KMS-11 (cell line): ENCODE data around the gene KCNIP1.

Source experiments
- H2AFZ ChIP-seq: fragments of 200-600 bp; sonication (generic); 2 replicates; pipeline ENCODE4 v1.6.1; 2016; ENCODE audit warnings: antibody characterized with exemption, mixed run types, low read depth
- H3K27ac ChIP-seq: fragments of 200-600 bp; sonication (generic); 2 replicates; pipeline ENCODE4 v1.6.1; 2016; ENCODE audit warnings: mild to moderate bottlenecking, mixed run types
- H3K27me3 ChIP-seq: fragments of 200-600 bp; sonication (generic); 2 replicates; pipeline ENCODE4 v1.6.1; 2017; ENCODE audit warnings: mild to moderate bottlenecking, low read depth, mixed run types, moderate library complexity; ENCODE audit not compliant: insufficient read depth
- H3K36me3 ChIP-seq: fragments of 200-600 bp; sonication (generic); 2 replicates; pipeline ENCODE4 v1.6.1; 2017; ENCODE audit warnings: mild to moderate bottlenecking, mixed run types; ENCODE audit not compliant: insufficient read depth
- H3K4me1 ChIP-seq: fragments of 200-600 bp; sonication (generic); 2 replicates; pipeline ENCODE4 v1.6.1; 2016; ENCODE audit warnings: mild to moderate bottlenecking, low read depth, mixed run types; ENCODE audit not compliant: poor library complexity, severe bottlenecking
- H3K4me2 ChIP-seq: fragments of 200-600 bp; sonication (generic); 2 replicates; pipeline ENCODE4 v1.7.0; 2016; ENCODE audit warnings: mild to moderate bottlenecking, mixed run types
- H3K4me3 ChIP-seq: fragments of 200-600 bp; sonication (generic); IDR thresholded peaks from 2 replicates; pipeline ENCODE4 v1.6.1; 2017; ENCODE audit warnings: low read depth, low read length, mixed read lengths; ENCODE audit not compliant: insufficient read depth
- H3K79me2 ChIP-seq: fragments of 200-600 bp; sonication (generic); 2 replicates; pipeline ENCODE4 v1.6.1; 2016; ENCODE audit warnings: low read depth, mixed run types; ENCODE audit not compliant: insufficient read depth
- H3K9ac ChIP-seq: fragments of 200-600 bp; sonication (generic); 2 replicates; pipeline ENCODE4 v1.6.1; 2016; ENCODE audit warnings: mild to moderate bottlenecking, mixed run types
- H4K20me1 ChIP-seq: fragments of 200-600 bp; sonication (generic); 2 replicates; pipeline ENCODE4 v1.6.1; 2016; ENCODE audit warnings: mild to moderate bottlenecking, mixed run types; ENCODE audit not compliant: insufficient read depth
- CTCF ChIP-seq: fragments of 200-600 bp; sonication (generic); conservative IDR thresholded peaks from 2 replicates; pipeline ENCODE4 v1.6.1; 2017; ENCODE audit warnings: low read depth, mild to moderate bottlenecking, antibody characterized with exemption, low read length, moderate library complexity, mixed read lengths

The KCNIP1 gene

GRCh38 chr5:170486371-170486770 is 17.4 kb upstream of the KCNIP1 start:
- H2AFZ ChIP-seq, result no peak overlapping the region
- H3K4me3 ChIP-seq, result no peak overlapping the region
- H3K4me2 ChIP-seq, result no peak overlapping the region
- H3K27me3 ChIP-seq, result no peaks in the 10 kb centered on the region
- no peaks in the 10 kb centered on the region for H3K4me1 ChIP-seq
- H3K79me2 ChIP-seq, result no peaks in the 10 kb centered on the region
- no peak overlapping the region for H3K9ac ChIP-seq
- no peaks in the 10 kb centered on the region for H3K36me3 ChIP-seq
- no peak for TF ChIP-seq CTCF
- no peaks in the 10 kb centered on the region for H4K20me1 ChIP-seq
- H3K27ac ChIP-seq, result no peak overlapping the region

GRCh38 chr5:170488570-170488969 is 15.2 kb upstream of the KCNIP1 start:
- Histone ChIP-seq H3K4me1 (no peaks in the 10 kb centered on the region), H3K27me3 (no peaks in the 10 kb centered on the region)
- no peak for TF ChIP-seq CTCF

GRCh38 chr5:170489199-170489598 is 14.6 kb upstream of the KCNIP1 start:
- H3K9ac ChIP-seq, result no peak overlapping the region
- H3K4me2 ChIP-seq, result no peak overlapping the region
- H3K36me3 ChIP-seq, result no peaks in the 10 kb centered on the region
- no peak for TF ChIP-seq CTCF
- H3K79me2 ChIP-seq, result no peaks in the 10 kb centered on the region
- no peak overlapping the region for H2AFZ ChIP-seq
- H3K27ac ChIP-seq, result no peak overlapping the region
- no peaks in the 10 kb centered on the region for H3K27me3 ChIP-seq
- no peak overlapping the region for H3K4me3 ChIP-seq
- H3K4me1 ChIP-seq, result no peaks in the 10 kb centered on the region
- no peaks in the 10 kb centered on the region for H4K20me1 ChIP-seq

More at GRCh38 chr5:170488570-170488969, 15.2 kb upstream of the KCNIP1 start:
- Histone ChIP-seq H3K9ac (no peak overlapping the region), H4K20me1 (no peaks in the 10 kb centered on the region), H3K36me3 (no peaks in the 10 kb centered on the region), H2AFZ (no peak overlapping the region), H3K79me2 (no peaks in the 10 kb centered on the region), H3K4me3 (no peak overlapping the region), H3K4me2 (no peak overlapping the region), H3K27ac (no peak overlapping the region)

GRCh38 chr5:170490381-170490780 is 13.4 kb upstream of the KCNIP1 start:
- H3K4me2 ChIP-seq, result no peak overlapping the region
- no peak overlapping the region for H3K4me3 ChIP-seq
- H4K20me1 ChIP-seq, result no peaks in the 10 kb centered on the region
- no peak overlapping the region for H2AFZ ChIP-seq
- no peak overlapping the region for H3K9ac ChIP-seq
- no peak for TF ChIP-seq CTCF
- H3K27me3 ChIP-seq, result no peaks in the 10 kb centered on the region
- H3K27ac ChIP-seq, result no peak overlapping the region
- no peaks in the 10 kb centered on the region for H3K36me3 ChIP-seq
- no peaks in the 10 kb centered on the region for H3K79me2 ChIP-seq
- no peaks in the 10 kb centered on the region for H3K4me1 ChIP-seq

GRCh38 chr5:170491479-170491878 is 12.3 kb upstream of the KCNIP1 start:
- no peak overlapping the region for H3K27ac ChIP-seq

More at GRCh38 chr5:170491479-170491878, 12.3 kb upstream of the KCNIP1 start:
- TF ChIP-seq CTCF, result no peak
- no peak overlapping the region for H2AFZ ChIP-seq
- no peak overlapping the region for H3K9ac ChIP-seq
- H3K79me2 ChIP-seq, result no peaks in the 10 kb centered on the region
- H3K4me2 ChIP-seq, result no peak overlapping the region
- no peak overlapping the region for H3K4me3 ChIP-seq
- no peaks in the 10 kb centered on the region for H3K27me3 ChIP-seq
- H3K4me1 ChIP-seq, result no peaks in the 10 kb centered on the region
- H4K20me1 ChIP-seq, result no peaks in the 10 kb centered on the region
- H3K36me3 ChIP-seq, result no peaks in the 10 kb centered on the region
